HepG2 (cell line): ENCODE results near the gene FOSL2. TPM values are rescaled to one million over a fixed set of nuclear protein-coding genes. Genes with fewer than 3 reads are reported as not detected.

Source experiments
- ATAC-seq: fragments of 200-7000 bp; cut with Tn5 transposase; 3 replicates; pipeline ENCODE4 v1.9.1; 2020; ENCODE audit warnings: mild to moderate bottlenecking, moderate library complexity
- BruUV-seq: library from RNA; stranded (reverse); fragments of 400-500 nt; replicated peaks from 2 replicates; lab custom pipeline; 2021; lab: Mats Ljungman, UMichigan
- CTCF ChIA-PET: fragments of 300-600 bp; formaldehyde crosslinking; extraction: SDS; loops from one replicate; lab custom pipeline; 2021; ENCODE audit warnings: low total read pairs, inconsistent platforms, low intra/inter-chr PET ratio; lab: Yijun Ruan, JAX
- POLR2A ChIA-PET: fragments of 350-600 bp; sonication (Branson Sonifier 250); formaldehyde crosslinking; loops from one replicate; lab custom pipeline; 2020; ENCODE audit warnings: antibody characterized with exemption, inconsistent platforms; lab: Yijun Ruan, JAX
- DNase-seq: peaks from one replicate; pipeline ENCODE4 v3.0.0-alpha.2; 2015; ENCODE audit warnings: low spot score
- FAIRE-seq: peaks from 3 replicates; lab custom pipeline; 2011; peaks lifted over from hg19 to GRCh38; lab: Jason Lieb, UNC
- H2AFZ ChIP-seq: one replicate; pipeline ENCODE4 v1.6.1; 2011; ENCODE audit warnings: low read length, inconsistent platforms
- H3K27ac ChIP-seq: fragments of 300-600 bp; 3 replicates; pipeline ENCODE4 v1.8.0; 2011; ENCODE audit warnings: mixed run types, mild to moderate bottlenecking, mixed read lengths, low read length, inconsistent platforms; ENCODE audit not compliant: insufficient read depth; ENCODE audit errors: extremely low read length
- H3K27me3 ChIP-seq, 2 experiments: fragments of 200-600 bp in 1 of 2; 2 replicates in 1 of 2; 3 replicates in 1 of 2; pipeline versions ENCODE4 v1.6.0 to v1.8.0; 2011; ENCODE audit warnings: low read length in 2 of 2, mild to moderate bottlenecking in 2 of 2, moderate library complexity in 2 of 2, inconsistent platforms in 1 of 2; ENCODE audit not compliant: insufficient read depth in 2 of 2, control insufficient read depth in 1 of 2
- H3K36me3 ChIP-seq, 2 experiments: fragments of 200-600 bp in 1 of 2; replicated peaks in 1 of 2; 2 replicates in 1 of 2; 3 replicates in 1 of 2; pipeline versions ENCODE4 v1.5.1 to v1.8.0; 2011; ENCODE audit warnings: low read length in 2 of 2, inconsistent platforms in 1 of 2; ENCODE audit not compliant: insufficient read depth in 2 of 2, control insufficient read depth in 1 of 2
- H3K4me1 ChIP-seq: 2 replicates; pipeline ENCODE4 v1.5.1; 2012; ENCODE audit warnings: low read length, inconsistent platforms; ENCODE audit not compliant: insufficient read depth
- H3K4me2 ChIP-seq: 2 replicates; pipeline ENCODE4 v1.6.0; 2011; ENCODE audit warnings: low read depth, low read length, inconsistent platforms
- H3K4me3 ChIP-seq, 3 experiments: fragments of 200-600 bp in 1 of 3; sonication (generic), shearing (Covaris generic) in 1 of 3; replicated peaks in 1 of 3; 2 replicates each; pipeline ENCODE4 v1.5.1; 2011 to 2016; ENCODE audit warnings: low read length in 3 of 3, inconsistent platforms in 2 of 3, low read depth in 2 of 3, mild to moderate bottlenecking in 2 of 3, control low read depth in 1 of 3, mixed read lengths in 1 of 3; ENCODE audit not compliant: insufficient read depth in 1 of 3
- H3K79me2 ChIP-seq: one replicate; pipeline ENCODE4 v1.6.1; 2011; ENCODE audit warnings: low read length, inconsistent platforms; ENCODE audit not compliant: insufficient read depth
- H3K9ac ChIP-seq: 2 replicates; pipeline ENCODE4 v1.6.0; 2011; ENCODE audit warnings: mild to moderate bottlenecking, low read depth, low read length, inconsistent platforms; ENCODE audit not compliant: insufficient read depth
- H3K9me3 ChIP-seq: 2 replicates; pipeline ENCODE4 v1.5.1; 2012; ENCODE audit warnings: mild to moderate bottlenecking, low read length
- H4K20me1 ChIP-seq: 2 replicates; pipeline ENCODE4 v1.6.0; 2011; ENCODE audit warnings: inconsistent platforms, mild to moderate bottlenecking, low read length, moderate library complexity; ENCODE audit not compliant: insufficient read depth
- ARNT2 ChIP-seq: sonication (generic); formaldehyde crosslinking; IDR thresholded peaks from 2 replicates; pipeline ENCODE4 v1.8.0; 2022; ENCODE audit warnings: mild to moderate bottlenecking, low read depth, missing genetic modification reagents, moderate library complexity
- GTF3A ChIP-seq: sonication (generic); formaldehyde crosslinking; conservative IDR thresholded peaks from 2 replicates; pipeline ENCODE4 v1.4.0; 2020; ENCODE audit warnings: mild to moderate bottlenecking, missing genetic modification reagents
- HDAC1 ChIP-seq: sonication (generic); formaldehyde crosslinking; IDR thresholded peaks from 2 replicates; pipeline ENCODE4 v1.5.1; 2020; ENCODE audit warnings: mild to moderate bottlenecking, missing genetic modification reagents
- HES4 ChIP-seq: sonication (generic); formaldehyde crosslinking; IDR thresholded peaks from 2 replicates; pipeline ENCODE4 v1.9.0; 2021; ENCODE audit warnings: mild to moderate bottlenecking, missing genetic modification reagents, borderline replicate concordance
- IRF2 ChIP-seq: IDR thresholded peaks from 2 replicates; pipeline ENCODE4 v1.6.1; 2018; ENCODE audit warnings: missing genetic modification reagents, missing compliant biosample characterization
- MZF1 ChIP-seq: sonication (generic); formaldehyde crosslinking; IDR thresholded peaks from 2 replicates; pipeline ENCODE4 v1.8.1; 2023; ENCODE audit warnings: mild to moderate bottlenecking, missing genetic modification reagents, borderline replicate concordance
- NFATC3 ChIP-seq: sonication (generic); formaldehyde crosslinking; IDR thresholded peaks from 2 replicates; pipeline ENCODE4 v1.5.1; 2020; ENCODE audit warnings: mild to moderate bottlenecking, missing genetic modification reagents
- RXRA ChIP-seq: sonication (generic); formaldehyde crosslinking; IDR thresholded peaks from 2 replicates; pipeline ENCODE4 v1.5.1; 2020; ENCODE audit warnings: missing genetic modification reagents
- SMAD9 ChIP-seq: sonication (generic); formaldehyde crosslinking; IDR thresholded peaks from 2 replicates; pipeline ENCODE4 v1.5.1; 2020; ENCODE audit warnings: mild to moderate bottlenecking, missing genetic modification reagents
- SP2 ChIP-seq: sonication (generic); formaldehyde crosslinking; IDR thresholded peaks from 2 replicates; pipeline ENCODE4 v1.5.1; 2020; ENCODE audit warnings: mild to moderate bottlenecking, missing genetic modification reagents
- XRCC5 ChIP-seq: fragments of 200-400 bp; formaldehyde crosslinking; optimal IDR thresholded peaks from 2 replicates; pipeline ENCODE3; 2017; ENCODE audit warnings: mild to moderate bottlenecking, low read length
- YY1 ChIP-seq: IDR thresholded peaks from 2 replicates; pipeline ENCODE4 v1.6.1; 2011; ENCODE audit warnings: low read length, low read depth, moderate library complexity, mild to moderate bottlenecking; ENCODE audit not compliant: insufficient read depth, insufficient replicate concordance
- ZNF101 ChIP-seq: sonication (generic); formaldehyde crosslinking; IDR thresholded peaks from 2 replicates; pipeline ENCODE4 v1.4.0; 2020; ENCODE audit warnings: mild to moderate bottlenecking, low read depth, missing genetic modification reagents, borderline replicate concordance
- ZNF772 ChIP-seq: sonication (generic); formaldehyde crosslinking; IDR thresholded peaks from 2 replicates; pipeline ENCODE4 v1.5.0; 2020; ENCODE audit warnings: mild to moderate bottlenecking, missing genetic modification reagents
- ZNF790 ChIP-seq: sonication (generic); formaldehyde crosslinking; IDR thresholded peaks from 2 replicates; pipeline ENCODE4 v1.8.0; 2022; ENCODE audit warnings: missing genetic modification reagents, mild to moderate bottlenecking, borderline replicate concordance
- ZSCAN9 ChIP-seq: IDR thresholded peaks from 2 replicates; pipeline ENCODE4 v1.6.1; 2016; ENCODE audit warnings: borderline replicate concordance
- WGBS: methylation state at CpG from one replicate; pipeline ENCODE4 v1.1.6; 2017; ENCODE audit warnings: low lambda C conversion rate; 5-methylcytosine and 5-hydroxymethylcytosine counted together
- in situ Hi-C: cut with HindIII; loops from 2 replicates; pipeline ENCODE4 v1.10.0; 2017; ENCODE audit warnings: low pct_unique_long_range_greater_than_20kb; ENCODE audit not compliant: extremely low pct_ligation_motif_present
- intact Hi-C: fragments of 100-400 bp; cut with micrococcal nuclease; formaldehyde crosslinking; loops from one replicate; pipeline ENCODE4 v1.10.0; 2022; ENCODE audit not compliant: unreplicated experiment
- polyA plus RNA-seq, 8 experiments: library from polyadenylated mRNA; depleted of rRNA in 3 of 8; stranded (reverse) in 7 of 8; unstranded in 1 of 8; fragments of >200 nt; fragmentation: Illumina TruSeq in 4 of 8; extraction: Trizol in 4 of 8; gene quantifications; 2 replicates each; pipeline versions ENCODE4 v1.2.1 to v1.2.3, GENCODE V29; 2011 to 2016; ENCODE audit warnings: low read depth in 4 of 8, missing spikeins in 1 of 8, mixed read lengths in 1 of 8; ENCODE audit not compliant: insufficient read depth in 1 of 8
- total RNA-seq, 5 experiments: library from RNA; depleted of rRNA; stranded (reverse); fragments of >200 nt; fragmentation: Illumina TruSeq; extraction: Trizol; gene quantifications; 2 replicates each; pipeline ENCODE4 v1.2.3, GENCODE V29; 2016; ENCODE audit warnings: low read depth in 1 of 5
- TF ChIP-seq, protein P1 (sequence below): IDR thresholded peaks from 2 replicates; pipeline ENCODE4 v1.6.1; 2016; ENCODE audit warnings: missing compliant biosample characterization, missing genetic modification reagents, borderline replicate concordance
- TF ChIP-seq, protein P2 (sequence below): sonication (generic); formaldehyde crosslinking; IDR thresholded peaks from 2 replicates; pipeline ENCODE4 v1.5.0; 2020; ENCODE audit warnings: mild to moderate bottlenecking, missing genetic modification reagents
- TF ChIP-seq, protein P3 (sequence below): sonication (generic); formaldehyde crosslinking; IDR thresholded peaks from 2 replicates; pipeline ENCODE4 v1.4.0; 2020; ENCODE audit warnings: missing genetic modification reagents

The FOSL2 gene
- total and polyA plus RNA-seq, 2 of the 13 experiments (the other 11 are each of a cell fraction or from before 2014, with no cell fraction given), result 3.4 to 18.1 TPM

DNA sequence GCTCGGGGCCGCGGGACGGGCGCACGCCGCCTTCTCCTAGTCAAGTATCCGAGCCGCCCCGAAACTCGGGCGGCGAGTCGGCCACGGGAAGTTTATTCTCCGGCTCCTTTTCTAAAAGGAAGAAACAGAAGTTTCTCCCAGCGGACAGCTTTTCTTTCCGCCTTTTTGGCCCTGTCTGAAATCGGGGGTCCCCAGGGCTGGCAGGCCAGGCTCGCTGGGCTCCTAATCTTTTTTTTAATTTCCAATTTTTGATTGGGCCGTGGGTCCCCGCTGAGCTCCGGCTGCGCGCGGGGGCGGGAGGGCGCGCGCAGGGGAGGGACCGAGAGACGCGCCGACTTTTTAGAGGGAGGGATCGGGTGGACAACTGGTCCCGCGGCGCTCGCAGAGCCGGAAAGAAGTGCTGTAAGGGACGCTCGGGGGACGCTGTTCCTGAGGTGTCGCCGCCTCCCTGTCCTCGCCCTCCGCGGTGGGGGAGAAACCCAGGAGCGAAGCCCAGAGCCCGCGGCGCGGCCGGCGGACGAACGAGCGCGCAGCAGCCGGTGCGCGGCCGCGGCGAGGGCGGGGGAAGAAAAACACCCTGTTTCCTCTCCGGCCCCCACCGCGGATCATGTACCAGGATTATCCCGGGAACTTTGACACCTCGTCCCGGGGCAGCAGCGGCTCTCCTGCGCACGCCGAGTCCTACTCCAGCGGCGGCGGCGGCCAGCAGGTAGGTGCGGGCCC is 617 bp downstream of the FOSL2 start:
- intact Hi-C loops (loop anchor here (5.0 to 10.0 kb wide), 2 partner anchors 36 to 218 kb away; no protein-coding TSS in a partner anchor), in situ Hi-C loops (loop anchor here (10.0 kb wide), 2 partner anchors 638 to 688 kb away; no protein-coding TSS in a partner anchor)
- H3K36me3 ChIP-seq, result peaks cover 0 to 3% of the 10 kb centered on the region in 2 experiments; a peak in 1 of 5 replicates
- H3K27ac ChIP-seq, result peak overlapping the region; percentile 88
- H4K20me1 ChIP-seq, result peaks cover 30% of the 10 kb centered on the region; the same call in 1 of the 2 replicates
- TSS peak; percentile 55 for BruUV-seq
- H3K9ac ChIP-seq, result peak overlapping the region; percentile 94
- no peaks in the 10 kb centered on the region for H3K9me3 ChIP-seq
- ChIA-PET POLR2A (interaction anchor here (0.9 to 3.9 kb wide), 14 partner anchors 8 to 1040 kb away, joined by 3 to 35 read pairs (median 4); no protein-coding TSS in a partner anchor), CTCF (no interaction called here)
- peaks cover 40% of the 10 kb centered on the region for H3K79me2 ChIP-seq
- FAIRE-seq (no peak), DNase-seq (no peak), ATAC-seq (peak; percentile 1)
- H2AFZ ChIP-seq, result no peak overlapping the region
- peak overlapping the region; percentile 100 for H3K4me2 ChIP-seq
- 0% methylated on average over 39 of the region's 81 CpGs for WGBS
- H3K4me1 ChIP-seq, result peaks cover 53% of the 10 kb centered on the region
- H3K4me3 ChIP-seq, result peak overlapping the region; percentile 91 to 95 (median 93)
- H3K27me3 ChIP-seq, result peaks cover 0 to 16% of the 10 kb centered on the region in 2 experiments; a peak in 3 of 5 replicates
- TF ChIP-seq ZNF790 (CRISPR knock-in tag), result peak; percentile 6; the same call in 1 of the 2 replicates
- TF ChIP-seq GTF3A (CRISPR knock-in tag), result 0 out of 2 replicates have a peak, but pooled peaks have one; percentile 11
- TF ChIP-seq XRCC5, result no peak
- TF ChIP-seq HES4, result peak; percentile 70; the same call in 1 of the 2 replicates
- peak; percentile 18; the same call in 1 of the 2 replicates for TF ChIP-seq ARNT2
- peak; percentile 38; the same call in 1 of the 2 replicates for TF ChIP-seq ZNF772 (CRISPR knock-in tag)
- TF ChIP-seq SP2, result peak; percentile 9; the same call in 1 of the 2 replicates
- 0 out of 2 replicates have a peak, but pooled peaks have one; percentile 17 for TF ChIP-seq NFATC3 (CRISPR knock-in tag)
- no peak for TF ChIP-seq SMAD9 (CRISPR knock-in tag)
- no peak for TF ChIP-seq ZNF101 (CRISPR knock-in tag)
- no peak; the same call in 1 of the 2 replicates for TF ChIP-seq ZSCAN9 (CRISPR knock-in tag)
- TF ChIP-seq, protein P1, sequence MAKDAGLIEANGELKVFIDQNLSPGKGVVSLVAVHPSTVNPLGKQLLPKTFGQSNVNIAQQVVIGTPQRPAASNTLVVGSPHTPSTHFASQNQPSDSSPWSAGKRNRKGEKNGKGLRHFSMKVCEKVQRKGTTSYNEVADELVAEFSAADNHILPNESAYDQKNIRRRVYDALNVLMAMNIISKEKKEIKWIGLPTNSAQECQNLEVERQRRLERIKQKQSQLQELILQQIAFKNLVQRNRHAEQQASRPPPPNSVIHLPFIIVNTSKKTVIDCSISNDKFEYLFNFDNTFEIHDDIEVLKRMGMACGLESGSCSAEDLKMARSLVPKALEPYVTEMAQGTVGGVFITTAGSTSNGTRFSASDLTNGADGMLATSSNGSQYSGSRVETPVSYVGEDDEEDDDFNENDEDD, result peak; percentile 16; the same call in 1 of the 2 replicates
- TF ChIP-seq, protein P2, sequence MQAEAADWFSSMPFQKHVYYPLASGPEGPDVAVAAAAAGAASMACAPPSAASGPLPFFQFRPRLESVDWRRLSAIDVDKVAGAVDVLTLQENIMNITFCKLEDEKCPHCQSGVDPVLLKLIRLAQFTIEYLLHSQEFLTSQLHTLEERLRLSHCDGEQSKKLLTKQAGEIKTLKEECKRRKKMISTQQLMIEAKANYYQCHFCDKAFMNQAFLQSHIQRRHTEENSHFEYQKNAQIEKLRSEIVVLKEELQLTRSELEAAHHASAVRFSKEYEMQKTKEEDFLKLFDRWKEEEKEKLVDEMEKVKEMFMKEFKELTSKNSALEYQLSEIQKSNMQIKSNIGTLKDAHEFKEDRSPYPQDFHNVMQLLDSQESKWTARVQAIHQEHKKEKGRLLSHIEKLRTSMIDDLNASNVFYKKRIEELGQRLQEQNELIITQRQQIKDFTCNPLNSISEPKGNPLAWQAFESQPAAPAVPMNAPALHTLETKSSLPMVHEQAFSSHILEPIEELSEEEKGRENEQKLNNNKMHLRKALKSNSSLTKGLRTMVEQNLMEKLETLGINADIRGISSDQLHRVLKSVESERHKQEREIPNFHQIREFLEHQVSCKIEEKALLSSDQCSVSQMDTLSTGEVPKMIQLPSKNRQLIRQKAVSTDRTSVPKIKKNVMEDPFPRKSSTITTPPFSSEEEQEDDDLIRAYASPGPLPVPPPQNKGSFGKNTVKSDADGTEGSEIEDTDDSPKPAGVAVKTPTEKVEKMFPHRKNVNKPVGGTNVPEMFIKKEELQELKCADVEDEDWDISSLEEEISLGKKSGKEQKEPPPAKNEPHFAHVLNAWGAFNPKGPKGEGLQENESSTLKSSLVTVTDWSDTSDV (CRISPR knock-in tag), result 0 out of 2 replicates have a peak, but pooled peaks have one; percentile 16
- no peak for TF ChIP-seq MZF1
- peak; percentile 13 for TF ChIP-seq YY1
- TF ChIP-seq HDAC1 (CRISPR knock-in tag), result peak; percentile 17; the same call in 1 of the 2 replicates
- TF ChIP-seq, protein P3, sequence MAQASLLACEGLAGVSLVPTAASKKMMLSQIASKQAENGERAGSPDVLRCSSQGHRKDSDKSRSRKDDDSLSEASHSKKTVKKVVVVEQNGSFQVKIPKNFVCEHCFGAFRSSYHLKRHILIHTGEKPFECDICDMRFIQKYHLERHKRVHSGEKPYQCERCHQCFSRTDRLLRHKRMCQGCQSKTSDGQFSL (CRISPR knock-in tag), result peak; percentile 42; the same call in 1 of the 2 replicates
- no peak for TF ChIP-seq IRF2 (CRISPR knock-in tag)
- TF ChIP-seq RXRA, result 0 out of 2 replicates have a peak, but pooled peaks have one; percentile 19
